ENCODE measurements around the gene TAX1BP3. TPM values are rescaled to one million over a fixed set of nuclear protein-coding genes. Genes with fewer than 3 reads are reported as not detected.

The TAX1BP3 gene
- total RNA-seq, 1 experiment from 2014 or later = 50.0 TPM

DNA sequence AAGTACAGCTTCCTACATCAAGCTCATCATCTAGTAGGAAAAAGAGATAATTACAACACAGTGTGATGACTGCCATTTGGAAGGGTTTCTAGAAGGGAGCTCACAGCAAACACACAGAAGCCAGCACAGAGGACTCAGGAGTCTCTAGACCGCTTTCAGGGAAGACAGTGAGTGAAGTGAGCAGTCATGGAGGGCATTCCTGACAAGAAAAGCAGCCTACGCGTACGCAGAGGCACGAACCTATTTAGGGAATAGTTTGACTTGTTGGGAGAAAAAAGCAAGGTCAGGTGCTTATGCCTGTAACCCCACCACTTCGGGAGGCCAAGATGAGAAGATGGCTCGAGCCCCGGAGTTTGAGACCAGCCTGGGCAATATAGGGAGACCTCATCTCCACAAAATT lies 46.9 kb upstream of the TAX1BP3 start:
- H3K79me2 ChIP-seq (ENCODE audit: insufficient read depth, low read length) = no peaks in the 10 kb centered on the region
- CTCF ChIA-PET = no interaction called here
- peaks cover 0 to 11% of the 10 kb centered on the region in 2 experiments; a peak in 2 of 4 replicates for H3K4me1 ChIP-seq (ENCODE audit: control insufficient read depth in 1 of 2, insufficient read depth in 2 of 2, low read length in 2 of 2)
- POLR2A ChIA-PET = no interaction called here
- no peak overlapping the region for H3K27ac ChIP-seq (ENCODE audit: low read depth, low read length)
- ATAC-seq (no peak), DNase-seq (ENCODE audit: low read depth, low spot score) (no peak)
- H3K4me2 ChIP-seq (ENCODE audit: low read length) = no peak overlapping the region
- H3K9me3 ChIP-seq (ENCODE audit: control insufficient read depth in 1 of 2, insufficient read depth in 1 of 2, low read depth in 1 of 2, low read length in 2 of 2) = no peaks in the 10 kb centered on the region
- H3K9ac ChIP-seq (ENCODE audit: low read length) = no peak overlapping the region
- H3K27me3 ChIP-seq (ENCODE audit: insufficient read depth, low read length) = no peaks in the 10 kb centered on the region
- peaks cover 17 to 27% of the 10 kb centered on the region in 2 experiments; a peak in 3 of 4 replicates for H3K36me3 ChIP-seq (ENCODE audit: control insufficient read depth in 1 of 2, insufficient read depth in 2 of 2, low read length in 2 of 2)
- TF ChIP-seq FOSL1 (IDR thresholded peaks at IDR 0.05; ENCODE audit: low read depth) (no peak), JUND (IDR thresholded peaks at IDR 0.05) (no peak), RAD21 (IDR thresholded peaks at IDR 0.05; ENCODE audit: low read depth) (no peak), TCF7L2 (IDR thresholded peaks at IDR 0.05; ENCODE audit: borderline replicate concordance, extremely low read depth, insufficient read depth, insufficient read length) (no peak), POLR2A (IDR thresholded peaks at IDR 0.05; ENCODE audit: borderline replicate concordance, extremely low read depth, insufficient read depth, insufficient read length) (no peak), EGR1 (IDR thresholded peaks at IDR 0.05; ENCODE audit: low read depth) (no peak), CEBPB (IDR thresholded peaks at IDR 0.05; ENCODE audit: low read depth) (no peak), ZFX (IDR thresholded peaks at IDR 0.05) (no peak), ELF1 (IDR thresholded peaks at IDR 0.05; ENCODE audit: borderline replicate concordance, low read depth) (no peak), CBX3 (IDR thresholded peaks at IDR 0.05; ENCODE audit: low read depth) (no peak), YY1 (IDR thresholded peaks at IDR 0.05; ENCODE audit: extremely low read depth, insufficient replicate concordance, low read depth, low read length) (no peak), POLR2AphosphoS5 (IDR thresholded peaks at IDR 0.05; ENCODE audit: low read depth, low read length) (no peak)
- TF ChIP-seq, protein P1, sequence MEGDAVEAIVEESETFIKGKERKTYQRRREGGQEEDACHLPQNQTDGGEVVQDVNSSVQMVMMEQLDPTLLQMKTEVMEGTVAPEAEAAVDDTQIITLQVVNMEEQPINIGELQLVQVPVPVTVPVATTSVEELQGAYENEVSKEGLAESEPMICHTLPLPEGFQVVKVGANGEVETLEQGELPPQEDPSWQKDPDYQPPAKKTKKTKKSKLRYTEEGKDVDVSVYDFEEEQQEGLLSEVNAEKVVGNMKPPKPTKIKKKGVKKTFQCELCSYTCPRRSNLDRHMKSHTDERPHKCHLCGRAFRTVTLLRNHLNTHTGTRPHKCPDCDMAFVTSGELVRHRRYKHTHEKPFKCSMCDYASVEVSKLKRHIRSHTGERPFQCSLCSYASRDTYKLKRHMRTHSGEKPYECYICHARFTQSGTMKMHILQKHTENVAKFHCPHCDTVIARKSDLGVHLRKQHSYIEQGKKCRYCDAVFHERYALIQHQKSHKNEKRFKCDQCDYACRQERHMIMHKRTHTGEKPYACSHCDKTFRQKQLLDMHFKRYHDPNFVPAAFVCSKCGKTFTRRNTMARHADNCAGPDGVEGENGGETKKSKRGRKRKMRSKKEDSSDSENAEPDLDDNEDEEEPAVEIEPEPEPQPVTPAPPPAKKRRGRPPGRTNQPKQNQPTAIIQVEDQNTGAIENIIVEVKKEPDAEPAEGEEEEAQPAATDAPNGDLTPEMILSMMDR (IDR thresholded peaks at IDR 0.05 in 2 of 3, conservative IDR thresholded peaks at IDR 0.05 in 1 of 3; ENCODE audit: borderline replicate concordance in 1 of 3, insufficient read depth in 1 of 3, low read depth in 2 of 3, low read length in 2 of 3) = no peak
- TF ChIP-seq, protein P2, sequence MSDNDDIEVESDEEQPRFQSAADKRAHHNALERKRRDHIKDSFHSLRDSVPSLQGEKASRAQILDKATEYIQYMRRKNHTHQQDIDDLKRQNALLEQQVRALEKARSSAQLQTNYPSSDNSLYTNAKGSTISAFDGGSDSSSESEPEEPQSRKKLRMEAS (IDR thresholded peaks at IDR 0.05) = no peak
- TF ChIP-seq, protein P3, sequence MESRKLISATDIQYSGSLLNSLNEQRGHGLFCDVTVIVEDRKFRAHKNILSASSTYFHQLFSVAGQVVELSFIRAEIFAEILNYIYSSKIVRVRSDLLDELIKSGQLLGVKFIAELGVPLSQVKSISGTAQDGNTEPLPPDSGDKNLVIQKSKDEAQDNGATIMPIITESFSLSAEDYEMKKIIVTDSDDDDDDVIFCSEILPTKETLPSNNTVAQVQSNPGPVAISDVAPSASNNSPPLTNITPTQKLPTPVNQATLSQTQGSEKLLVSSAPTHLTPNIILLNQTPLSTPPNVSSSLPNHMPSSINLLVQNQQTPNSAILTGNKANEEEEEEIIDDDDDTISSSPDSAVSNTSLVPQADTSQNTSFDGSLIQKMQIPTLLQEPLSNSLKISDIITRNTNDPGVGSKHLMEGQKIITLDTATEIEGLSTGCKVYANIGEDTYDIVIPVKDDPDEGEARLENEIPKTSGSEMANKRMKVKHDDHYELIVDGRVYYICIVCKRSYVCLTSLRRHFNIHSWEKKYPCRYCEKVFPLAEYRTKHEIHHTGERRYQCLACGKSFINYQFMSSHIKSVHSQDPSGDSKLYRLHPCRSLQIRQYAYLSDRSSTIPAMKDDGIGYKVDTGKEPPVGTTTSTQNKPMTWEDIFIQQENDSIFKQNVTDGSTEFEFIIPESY (IDR thresholded peaks at IDR 0.05; ENCODE audit: extremely low read depth, insufficient replicate concordance, low read length) = no peak
- TF ChIP-seq, protein P4, sequence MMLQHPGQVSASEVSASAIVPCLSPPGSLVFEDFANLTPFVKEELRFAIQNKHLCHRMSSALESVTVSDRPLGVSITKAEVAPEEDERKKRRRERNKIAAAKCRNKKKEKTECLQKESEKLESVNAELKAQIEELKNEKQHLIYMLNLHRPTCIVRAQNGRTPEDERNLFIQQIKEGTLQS (IDR thresholded peaks at IDR 0.05) = no peak
- no peaks in the 10 kb centered on the region for H3K9me2 ChIP-seq (ENCODE audit: insufficient read depth)
- no peaks in the 10 kb centered on the region; the same call in 1 of the 2 replicates for H4K20me1 ChIP-seq (ENCODE audit: insufficient read depth)
- no TSS peak for BruUV-seq (replicated peaks)
- RAD21 ChIA-PET (ENCODE audit: low non-redundant PET in 1 of 2, low total read pairs in 2 of 2, uncharacterized antibody in 2 of 2, unreplicated experiment in 2 of 2) = no interaction called here
- no peak overlapping the region for H3K4me3 ChIP-seq (replicated peaks in 1 of 2; ENCODE audit: low read depth in 1 of 2, low read length in 2 of 2)
- intact Hi-C loops (cut with micrococcal nuclease) = no loop called here
- no peak overlapping the region for H2AFZ ChIP-seq (ENCODE audit: low read depth, low read length, poor library complexity, severe bottlenecking)
